AG20443 (cell line): Measurements from ENCODE around the gene TMEM114.

Source experiments
- DNase-seq: peaks from one replicate; pipeline ENCODE4 v3.0.0; 2012; ENCODE audit warnings: low spot score, mixed read lengths

The TMEM114 gene

DNA sequence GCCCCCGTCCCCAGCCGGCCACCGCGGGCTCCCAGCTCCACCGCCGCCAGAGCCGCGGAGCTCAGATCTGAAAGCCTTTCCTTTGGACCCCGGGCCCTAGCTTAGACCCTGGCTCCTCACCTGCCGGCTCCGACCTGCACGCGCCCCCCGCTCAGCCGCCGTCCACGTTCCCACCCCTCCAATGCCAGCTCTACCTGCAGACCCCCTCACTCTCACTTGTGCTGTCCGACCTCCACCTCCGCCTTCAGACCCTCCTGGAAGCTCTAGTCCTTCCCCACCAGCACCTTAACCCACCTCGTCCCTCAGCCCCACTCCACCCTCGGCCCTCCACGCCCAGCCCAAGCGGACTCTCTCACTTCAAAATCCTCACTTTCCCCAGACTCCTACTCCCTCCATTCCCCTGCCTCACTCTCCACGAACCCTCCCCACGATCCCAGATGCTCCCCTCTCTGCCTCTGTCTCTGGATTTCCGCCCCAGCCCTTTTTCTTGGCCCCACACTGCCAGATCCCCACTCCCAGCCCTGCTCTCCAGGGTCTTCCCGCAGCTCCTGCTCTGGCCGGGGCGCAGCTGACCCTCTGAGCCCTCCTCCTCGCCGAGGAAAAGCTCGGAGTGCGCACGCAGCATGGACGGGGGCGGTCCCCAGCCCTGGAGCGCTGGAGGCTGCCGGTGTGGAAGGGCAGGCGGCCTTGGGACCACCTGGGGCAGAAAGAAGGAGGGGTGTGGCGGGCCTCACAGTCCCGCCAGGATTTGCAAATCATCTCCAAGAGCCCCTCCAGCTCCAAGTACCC is at the start of gene TMEM114:
Gene TMEM114, minus strand, starts transcription at position 612 of the 789 bp plus-strand sequence. CDS start 673 bp downstream, outside the sequence.
- DNase-seq = no peak

DNA sequence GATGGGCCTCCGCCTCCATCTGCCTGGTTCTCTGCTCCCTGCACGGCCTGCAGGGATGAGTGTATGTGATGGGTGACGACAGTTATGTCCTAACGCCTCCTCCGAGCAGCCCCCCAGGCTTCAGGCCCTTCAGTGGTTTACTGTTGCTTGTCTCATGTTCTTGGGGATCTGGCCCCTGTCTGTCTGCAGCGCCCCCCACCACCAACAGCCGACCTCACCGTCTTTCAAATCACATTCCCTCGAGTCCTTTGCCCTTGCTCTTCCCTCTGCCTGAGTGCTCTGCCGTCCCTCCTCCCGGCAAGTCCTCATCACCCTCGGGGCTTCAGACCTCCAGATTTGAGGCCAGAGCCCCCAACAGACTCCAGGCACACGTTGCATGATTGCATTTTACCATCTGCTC is 49.4 kb upstream of the TMEM114 start:
- DNase-seq = no peak

DNA sequence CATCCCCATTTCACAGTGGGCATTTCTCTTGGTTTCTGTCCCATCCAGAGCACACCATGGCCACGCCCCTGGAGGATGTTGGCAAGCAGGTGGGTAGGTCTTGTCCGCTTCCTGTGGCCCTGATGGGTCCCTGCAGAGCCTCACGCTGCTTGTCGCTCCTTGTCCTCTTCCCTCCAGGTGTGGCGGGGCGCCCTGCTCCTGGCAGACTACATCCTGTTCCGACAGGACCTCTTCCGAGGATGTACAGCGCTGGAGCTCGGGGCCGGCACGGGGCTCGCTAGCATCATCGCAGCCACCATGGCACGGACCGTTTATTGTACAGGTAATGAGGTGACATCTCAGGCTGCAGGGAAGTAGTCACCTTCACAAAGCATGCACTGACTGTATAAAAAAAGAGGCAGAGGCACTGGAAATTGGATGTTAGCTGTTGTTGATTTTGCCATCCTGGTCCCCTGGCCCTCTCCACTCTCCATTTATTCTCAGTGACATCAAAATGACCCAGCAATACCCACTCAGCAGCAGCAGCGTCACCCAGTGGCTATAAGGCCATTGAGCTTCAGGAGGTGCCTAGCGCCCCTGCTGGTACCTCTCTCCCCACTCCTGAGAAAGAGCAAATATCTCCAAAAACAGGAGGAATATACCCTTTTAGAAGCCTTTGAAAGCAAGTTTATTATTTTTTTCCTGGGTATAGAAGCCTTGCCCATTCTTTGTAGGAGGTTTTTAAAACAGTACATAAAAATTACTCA is 44.9 kb upstream of the TMEM114 start:
- DNase-seq = no peak

DNA sequence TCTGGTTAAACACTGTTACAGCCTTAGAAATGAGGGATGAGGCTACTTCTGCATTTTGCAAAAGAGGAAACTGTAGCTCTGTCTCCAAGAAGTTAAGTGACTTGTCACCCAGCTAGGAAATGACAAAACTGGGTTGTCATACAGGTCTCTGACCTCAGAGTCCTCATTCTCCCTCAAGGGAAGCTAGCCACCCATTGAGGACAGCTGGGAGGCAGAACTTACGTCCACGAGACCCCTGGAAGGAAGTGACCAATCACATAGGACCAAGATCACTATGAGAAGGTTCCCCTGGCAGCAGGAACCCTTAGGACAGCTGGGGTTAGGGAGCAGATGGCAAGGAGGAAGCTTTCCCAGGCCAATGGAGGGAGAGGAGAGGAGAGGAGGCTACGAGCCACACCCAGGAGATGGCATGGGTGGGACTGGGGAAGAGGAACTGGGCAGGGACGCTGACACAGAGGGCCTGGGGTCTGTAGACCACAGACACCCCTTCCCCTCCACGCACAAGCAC is 42.4 kb upstream of the TMEM114 start:
- DNase-seq = no peak

DNA sequence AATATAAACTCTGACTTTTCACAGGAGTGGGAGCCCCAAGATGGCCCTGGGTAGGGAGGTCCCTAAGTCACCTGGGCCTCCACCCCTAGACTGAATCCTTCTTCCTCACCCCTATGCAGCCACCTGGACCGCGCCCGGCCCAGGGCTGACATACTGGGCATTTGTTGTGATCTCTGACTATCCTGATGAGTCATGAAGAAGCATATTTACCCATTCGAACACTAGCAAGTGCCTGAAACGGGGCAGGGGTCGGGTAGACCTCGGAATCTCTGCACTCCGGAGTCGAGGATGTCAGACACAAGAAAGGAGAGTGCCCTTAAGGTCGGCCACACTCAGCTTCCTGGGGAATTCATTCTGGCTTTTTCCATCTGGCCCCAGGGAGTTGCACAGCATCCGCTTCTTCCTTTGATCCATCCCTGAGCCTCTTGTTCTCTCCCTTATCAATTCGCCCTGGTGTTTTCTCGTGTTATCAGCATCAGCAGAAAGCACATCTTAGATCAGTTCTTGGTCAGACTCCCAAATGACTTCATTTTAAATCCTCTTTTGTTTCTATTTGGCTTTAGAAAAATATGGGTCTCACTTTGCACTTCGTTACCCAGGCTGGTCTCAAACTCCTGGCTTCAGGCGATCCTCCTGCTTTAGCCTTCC is 41.6 kb upstream of the TMEM114 start:
- no peak for DNase-seq

DNA sequence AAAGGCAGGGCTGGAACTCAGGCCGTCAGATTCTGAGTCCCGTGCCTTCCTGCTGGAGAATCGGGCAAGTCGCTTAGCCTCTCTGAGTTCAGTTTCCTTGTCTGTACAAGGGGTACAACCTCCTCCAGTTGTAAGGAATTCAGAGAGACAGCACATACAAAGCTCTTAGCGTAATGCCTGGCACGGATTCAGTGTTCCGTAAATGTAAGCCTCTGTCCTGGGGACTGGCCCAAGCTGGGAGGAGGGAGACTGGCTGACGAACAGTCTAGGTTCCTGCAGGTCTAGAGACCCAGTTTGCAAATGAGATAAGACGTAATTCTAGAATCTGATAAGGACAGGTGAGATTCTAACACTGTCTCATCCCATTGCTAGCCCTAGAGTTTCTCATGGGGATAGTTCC is 41.1 kb upstream of the TMEM114 start:
- no peak for DNase-seq

DNA sequence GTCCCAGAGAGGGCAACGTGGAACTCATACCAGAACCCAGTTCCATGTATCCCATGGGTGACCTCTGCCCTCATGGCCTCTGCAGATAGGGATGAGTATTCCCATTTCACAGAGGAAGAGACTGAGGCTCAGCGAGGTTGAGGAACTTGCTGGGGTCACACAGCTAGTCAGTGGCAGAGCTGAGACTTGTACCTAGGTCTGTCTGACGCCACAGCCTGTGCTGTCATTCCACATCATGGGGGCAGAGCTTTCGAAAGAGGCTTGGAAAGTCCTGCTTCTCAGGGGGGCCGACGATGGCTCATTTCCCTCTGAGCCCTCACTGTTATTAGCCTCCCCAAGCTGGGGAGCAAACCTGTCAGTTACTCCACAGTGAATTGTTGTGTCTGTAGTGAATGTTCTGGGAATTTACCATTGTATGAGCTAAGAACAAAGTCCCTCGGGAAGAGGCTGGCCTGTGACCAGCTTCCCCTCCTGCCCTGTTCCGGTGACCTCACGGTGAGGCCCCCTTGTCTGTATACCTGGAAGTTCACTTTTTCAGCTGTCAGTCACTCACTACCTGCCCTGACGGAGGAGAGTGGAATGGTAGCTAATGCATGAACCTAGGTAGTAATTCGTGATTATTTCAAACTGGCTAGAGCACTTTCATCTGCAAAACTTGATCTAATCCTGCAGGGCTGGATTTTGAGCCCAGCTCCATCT is 40.1 kb upstream of the TMEM114 start:
- no peak for DNase-seq

DNA sequence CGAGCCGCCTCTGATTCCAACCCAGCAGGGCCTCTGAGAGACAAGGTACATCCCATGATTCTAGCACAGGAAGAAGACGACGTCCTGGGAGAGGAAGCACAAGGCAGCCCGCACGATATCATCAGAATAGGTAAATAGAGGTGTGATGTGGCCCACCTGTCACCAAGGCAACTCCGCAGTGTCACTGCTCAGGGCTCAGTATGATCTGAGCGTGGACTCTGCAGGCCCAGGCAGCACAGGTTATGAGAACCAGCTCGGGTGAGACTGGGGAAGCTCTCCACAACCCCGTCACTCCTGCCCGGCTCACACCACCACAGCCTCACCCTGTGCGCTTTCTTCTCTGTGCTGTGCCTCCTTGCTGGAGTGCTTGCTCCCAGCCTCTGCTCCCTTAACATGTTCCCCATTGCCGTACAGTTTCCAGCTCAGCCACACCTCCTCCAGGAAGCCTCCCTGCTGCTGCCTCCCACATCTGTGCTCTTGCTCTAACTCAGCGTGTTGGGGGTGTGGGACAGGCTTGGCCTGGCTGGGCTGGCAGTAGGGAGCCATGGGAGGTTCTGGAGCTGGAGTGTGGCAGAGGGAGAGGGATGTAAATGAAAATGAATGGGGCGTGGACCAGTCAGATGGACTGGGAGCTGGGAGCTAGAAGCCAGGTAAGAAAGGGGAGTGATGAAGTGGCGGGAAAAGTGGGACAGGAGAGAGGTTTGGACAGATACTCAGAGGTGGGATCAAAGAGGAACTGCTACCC is 38.8 kb upstream of the TMEM114 start:
- no peak for DNase-seq

DNA sequence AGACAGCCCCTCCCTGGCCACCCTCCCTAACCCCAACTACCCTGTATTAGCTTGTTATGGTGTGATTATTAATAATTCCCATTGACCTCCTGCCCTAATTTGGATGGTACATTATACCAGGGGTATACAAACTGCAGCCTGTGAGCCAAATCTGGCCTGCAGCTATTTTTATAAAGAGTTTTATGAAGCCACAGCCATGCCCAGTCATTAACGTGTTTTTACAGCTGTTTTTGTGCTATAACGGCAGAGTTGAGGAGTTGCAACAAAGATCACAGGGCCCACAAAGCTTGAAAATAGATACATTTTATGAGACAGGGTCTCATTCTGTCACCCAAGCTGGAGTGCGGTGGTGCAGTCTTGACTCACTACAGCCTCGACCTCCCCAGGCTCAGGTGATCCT is 37.1 kb upstream of the TMEM114 start:
- DNase-seq = no peak

DNA sequence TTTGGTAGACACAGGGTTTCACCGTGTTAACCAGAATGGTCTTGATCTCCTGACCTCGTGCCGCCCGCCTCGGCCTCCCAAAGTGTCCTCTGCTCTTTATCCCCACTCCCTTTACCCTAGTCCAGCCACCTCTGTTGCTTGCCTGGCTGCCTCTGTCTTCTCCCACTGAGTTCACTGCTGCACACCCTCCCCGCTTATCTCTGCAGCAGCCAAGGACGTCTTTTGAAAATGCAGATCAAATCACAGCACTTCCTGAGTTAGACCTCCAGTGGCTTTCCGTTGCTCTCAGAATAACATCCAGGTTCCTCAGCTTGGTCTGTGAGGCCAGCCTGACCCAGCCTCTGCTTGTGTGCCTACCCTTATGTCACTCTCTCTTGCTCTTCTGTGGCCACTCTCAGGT is 36.6 kb upstream of the TMEM114 start:
- no peak for DNase-seq

DNA sequence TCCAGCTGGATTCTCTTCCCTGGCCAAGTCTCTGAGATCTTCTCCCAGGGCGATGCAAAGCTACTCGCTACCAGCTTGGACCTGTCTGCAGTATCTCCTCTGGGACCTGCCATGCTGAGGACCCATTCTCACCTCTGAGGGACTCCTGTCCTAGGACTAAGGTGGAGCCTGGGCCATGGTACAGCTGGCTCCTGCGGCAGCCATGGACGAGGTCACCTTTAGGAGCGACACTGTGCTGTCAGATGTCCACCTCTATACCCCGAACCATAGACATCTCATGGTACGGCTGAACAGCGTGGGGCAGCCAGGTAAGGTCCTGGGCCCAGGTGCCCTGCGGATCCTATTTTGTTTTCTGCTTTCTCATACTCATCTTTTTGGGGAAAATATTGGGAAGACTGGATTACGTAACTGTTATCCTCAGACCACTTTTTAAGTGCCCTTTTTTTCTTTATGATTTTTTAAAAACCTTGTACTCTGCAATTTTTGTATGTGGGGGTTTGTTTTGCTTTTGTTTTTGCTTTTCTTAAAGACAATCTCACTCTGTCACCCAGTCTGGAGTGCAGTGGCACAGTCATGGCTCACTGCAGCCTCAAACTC is 35.3 kb upstream of the TMEM114 start:
- DNase-seq = no peak

DNA sequence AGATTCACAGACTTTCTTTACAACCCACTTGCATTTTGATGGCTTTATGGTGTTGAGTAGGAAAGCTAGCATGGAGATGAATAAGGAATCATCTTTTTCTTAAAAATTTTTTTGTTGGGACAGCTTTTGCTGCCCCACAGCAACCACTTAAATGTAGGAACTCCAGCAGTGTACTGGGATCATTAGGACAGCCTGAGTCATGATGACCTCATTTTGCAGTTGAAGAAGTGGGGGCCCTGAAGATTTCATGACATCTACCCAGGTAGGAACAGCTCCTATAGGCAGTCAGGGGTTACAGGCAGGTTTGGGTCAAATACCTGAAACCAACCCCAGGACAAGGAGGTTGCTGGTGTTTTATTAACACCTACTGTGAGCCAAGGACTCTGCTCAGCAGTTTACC is 33.3 kb upstream of the TMEM114 start:
- DNase-seq = peak; percentile 38

DNA sequence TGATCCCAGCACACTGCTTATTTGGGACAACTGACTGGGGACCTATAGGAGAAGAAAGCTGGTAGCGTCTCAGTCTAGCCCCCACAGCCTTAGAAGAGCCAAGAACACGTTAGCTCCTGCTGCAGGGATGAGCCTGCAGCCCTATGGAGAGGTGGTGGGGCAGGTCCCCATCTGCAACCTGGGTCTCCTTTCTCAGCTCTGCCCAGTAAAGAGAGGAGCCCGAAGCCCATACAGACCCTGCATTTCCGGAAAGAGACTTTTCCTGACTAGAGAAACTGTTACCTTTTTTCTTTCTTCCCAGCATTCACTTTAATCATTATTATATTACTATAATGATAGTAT is 32.0 kb upstream of the TMEM114 start:
- DNase-seq = no peak

DNA sequence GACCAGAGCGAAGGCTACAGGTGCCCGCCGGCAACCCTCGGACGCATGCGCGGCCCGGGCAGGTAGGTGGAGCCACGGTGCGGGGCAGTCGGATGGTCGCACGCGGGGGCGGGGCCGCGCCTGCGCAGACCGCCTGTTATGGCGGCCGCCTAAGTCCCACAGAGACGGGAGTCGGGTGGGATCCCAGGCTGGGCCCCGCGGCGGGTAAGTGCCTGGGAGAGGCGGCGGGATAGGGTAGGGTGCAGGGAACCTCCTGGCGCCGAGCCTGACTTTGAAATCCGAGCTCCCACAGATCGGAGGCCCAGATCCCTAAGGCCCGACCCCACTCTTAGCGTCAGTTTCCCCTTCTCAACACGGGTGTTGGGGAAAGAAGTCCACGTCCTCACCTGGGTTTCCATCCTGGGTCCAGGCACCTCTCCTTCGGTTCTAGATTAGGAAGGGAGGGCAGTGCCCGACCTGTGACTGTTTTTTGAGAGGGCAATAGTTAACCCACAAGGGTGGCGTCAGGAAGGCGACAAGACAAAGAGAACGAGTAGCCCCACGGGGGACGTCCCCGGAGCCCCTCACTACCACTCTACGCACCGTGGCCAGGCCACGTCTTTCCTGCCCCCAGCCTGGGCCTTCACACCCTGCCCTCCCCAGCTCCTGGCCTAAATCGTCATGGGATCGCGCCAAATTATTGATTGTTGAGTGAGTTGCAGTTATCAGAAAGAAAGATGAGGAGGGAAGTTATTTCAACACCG is 31.4 kb upstream of the TMEM114 start, which contains the start of gene METTL22:
Gene METTL22, plus strand, starts transcription at position 127 of the 743 bp plus-strand sequence. CDS start 3,968 bp downstream, outside the sequence.
- peak; percentile 100 for DNase-seq

DNA sequence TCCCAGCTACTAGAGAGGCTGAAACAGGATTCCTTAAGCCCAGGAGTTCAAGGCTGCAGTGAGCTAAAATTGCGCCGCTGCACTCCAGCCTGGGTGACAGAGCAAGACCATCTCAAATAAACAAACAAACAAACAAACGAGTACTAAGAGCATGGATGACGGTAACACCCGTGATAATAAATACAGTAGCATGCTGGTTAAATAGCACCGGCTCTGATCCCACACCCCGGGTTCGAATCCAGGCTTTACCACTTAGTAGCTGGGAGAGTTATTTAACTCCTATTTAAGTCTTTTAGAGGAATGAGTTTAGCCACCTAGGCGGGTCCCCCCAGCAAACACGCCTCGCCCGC is 30.9 kb upstream of the TMEM114 start:
- DNase-seq = no peak

DNA sequence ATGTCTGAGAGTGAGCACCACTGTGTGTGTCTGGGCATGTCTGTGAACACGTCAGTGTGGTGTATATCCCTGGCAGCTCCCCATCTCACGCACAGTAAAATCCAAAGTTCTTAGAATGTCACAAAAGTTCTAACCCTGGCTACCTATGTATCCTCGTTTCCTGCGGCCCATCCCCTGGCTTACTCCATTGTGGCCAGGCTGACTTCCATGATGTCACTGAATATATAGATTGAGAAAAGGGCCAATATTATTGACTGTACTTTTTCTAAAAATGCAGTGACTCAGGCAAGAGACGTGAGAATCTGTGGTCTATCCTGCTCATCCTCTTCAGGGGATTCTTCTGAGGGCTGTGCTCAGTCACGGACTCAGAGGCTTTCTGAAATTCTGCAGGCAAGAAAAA is 30.2 kb upstream of the TMEM114 start:
- DNase-seq = no peak

DNA sequence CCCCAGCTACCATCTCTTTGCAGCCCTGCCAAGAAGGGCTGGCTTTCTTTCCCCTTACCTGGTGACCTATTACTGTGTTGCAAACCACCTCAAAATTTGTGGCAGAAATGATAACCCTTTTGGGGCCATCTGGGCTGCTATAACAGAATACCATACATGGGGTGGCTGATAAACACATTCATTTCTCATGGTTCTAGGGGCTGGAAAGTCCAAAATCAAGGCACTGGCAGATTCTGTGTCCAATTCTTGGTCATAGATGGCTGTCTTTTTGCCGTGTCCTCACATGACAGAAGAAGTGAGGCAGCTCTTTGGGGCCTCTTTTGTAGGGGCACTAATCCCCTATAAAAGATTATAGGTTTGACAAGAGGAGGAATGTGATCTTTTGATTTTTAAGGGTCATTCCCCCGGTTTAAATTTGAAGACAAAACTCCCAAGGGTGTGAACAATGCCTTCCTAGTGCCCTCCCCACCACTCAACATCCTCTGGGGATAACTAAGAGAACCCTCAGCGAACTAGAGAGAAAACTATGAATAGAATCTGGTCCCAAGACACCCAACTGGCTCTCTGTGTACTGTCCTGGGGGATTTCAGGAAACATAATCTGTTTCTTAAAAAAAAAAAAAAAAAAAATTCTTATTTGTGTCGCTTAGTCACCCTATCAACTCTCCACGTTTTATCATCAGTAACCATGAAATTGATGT is 29.5 kb upstream of the TMEM114 start:
- no peak for DNase-seq

DNA sequence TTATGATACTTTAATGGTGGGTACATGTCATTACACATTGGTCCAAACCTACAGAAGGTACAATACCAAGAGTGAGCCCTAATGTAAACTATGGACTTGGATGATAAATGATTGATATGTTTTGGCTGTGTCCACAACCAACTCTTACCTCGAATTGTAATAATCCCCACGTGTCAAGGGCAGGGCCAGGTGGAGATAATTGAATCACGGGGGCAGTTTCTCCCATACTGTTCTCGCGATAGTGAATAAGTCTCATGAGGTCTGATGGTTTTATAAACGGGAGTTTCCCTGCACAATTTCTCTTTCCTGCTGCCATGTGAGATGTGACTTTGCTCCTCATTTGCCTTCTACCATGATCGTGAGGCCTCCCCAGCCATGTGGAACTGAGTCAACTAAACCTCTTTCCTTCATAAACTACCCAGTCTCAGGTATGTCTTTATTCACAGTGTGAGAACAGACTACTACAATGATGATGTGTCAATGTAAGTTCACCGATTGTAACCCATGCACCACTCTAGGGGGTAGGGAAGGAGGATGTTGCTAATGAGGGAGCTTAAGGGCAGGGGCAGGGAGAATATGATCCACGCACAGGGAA is 24.2 kb upstream of the TMEM114 start:
- DNase-seq = no peak

DNA sequence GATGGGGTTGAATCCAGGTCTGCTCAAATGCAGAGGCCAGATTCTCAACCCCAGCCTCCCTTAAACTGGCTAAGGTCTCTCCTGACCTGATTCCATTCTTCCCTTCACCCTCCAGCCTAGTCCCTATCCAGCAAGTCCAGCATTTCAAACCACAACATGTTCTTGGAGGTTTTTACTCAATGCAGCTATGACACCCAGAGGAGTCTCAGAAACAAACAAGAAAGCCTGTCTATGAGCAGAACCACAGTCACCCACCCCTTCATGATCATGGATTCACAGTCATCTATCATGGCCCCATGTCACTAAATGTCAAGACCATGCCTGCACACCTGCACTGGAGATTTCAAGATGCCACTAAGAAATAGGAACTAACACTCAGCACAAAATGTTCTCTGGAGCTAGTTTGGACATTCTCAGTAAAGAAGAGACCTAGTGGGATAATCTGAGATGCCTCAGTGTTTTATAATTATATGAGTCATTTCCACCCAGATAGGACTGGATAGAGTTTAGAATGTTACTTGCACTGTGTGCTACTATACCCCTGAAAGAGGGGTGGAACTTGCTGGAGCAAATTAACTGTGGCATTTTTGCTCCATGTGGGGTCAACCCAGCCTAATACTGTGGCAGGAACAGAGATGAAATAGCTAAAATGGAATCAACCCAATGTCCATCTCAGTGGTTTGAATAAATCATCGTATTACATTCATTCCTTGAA is 21.7 kb upstream of the TMEM114 start:
- DNase-seq = no peak
